ENCODE data around the gene EI24.
A peak's percentile ranks its signal among the peaks of the same experiment; 100 is the strongest.

EI24 gene

GRCh38 chr11:125579811-125580210, 10.5 kb downstream of the EI24 start:
- DNase-seq (ENCODE audit: low spot score): no peak

- no peak for DNase-seq (ENCODE audit: low spot score)
These were observed 14.2 kb downstream of the EI24 start for GRCh38 chr11:125583496-125583895.

DNA sequence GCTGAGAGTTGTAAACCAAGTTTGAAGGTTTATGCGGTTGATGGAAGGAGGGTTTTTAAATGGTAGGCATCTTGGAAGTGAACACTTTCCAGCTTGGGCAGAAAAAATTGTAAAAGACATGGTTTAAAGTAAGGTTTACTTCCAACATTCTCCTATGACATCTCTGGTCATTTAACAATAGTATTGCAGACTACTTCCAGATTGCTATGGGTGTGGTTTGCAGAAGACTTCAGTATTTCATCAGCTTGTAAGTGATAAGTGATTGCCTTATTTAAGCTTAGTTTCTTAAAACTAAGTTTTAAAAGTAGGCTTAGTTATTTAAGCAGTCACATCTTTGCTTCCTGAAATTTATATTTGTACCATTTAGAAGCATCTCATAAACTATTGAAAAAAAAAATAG, 16.2 kb downstream of the EI24 start:
- DNase-seq (ENCODE audit: low spot score): no peak

GRCh38 chr11:125586623-125587022, 17.3 kb downstream of the EI24 start:
- DNase-seq (ENCODE audit: low spot score): no peak

GRCh38 chr11:125587480-125587879, 18.2 kb downstream of the EI24 start:
- no peak for DNase-seq (ENCODE audit: low spot score)

DNA sequence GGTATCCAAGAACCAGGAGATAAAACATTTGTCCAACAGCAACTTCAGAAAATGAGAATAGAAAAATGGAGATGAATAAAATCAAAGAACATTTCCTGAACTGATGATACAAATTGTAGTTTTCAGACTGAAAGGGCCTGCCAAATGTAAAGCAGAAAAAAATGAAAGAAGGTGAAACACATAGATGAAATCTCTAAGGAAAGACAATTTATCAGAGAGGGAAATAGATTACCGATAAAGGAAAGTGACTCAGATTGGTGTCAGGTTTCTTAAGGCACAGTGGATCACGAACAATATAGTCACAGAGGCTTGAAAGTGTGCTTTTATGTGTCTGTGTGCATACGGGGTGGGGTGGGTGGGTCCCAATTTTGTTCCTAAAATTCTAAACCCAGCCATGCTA, 19.2 kb downstream of the EI24 start:
- no peak for DNase-seq (ENCODE audit: low spot score)

GRCh38 chr11:125591649-125592304, 22.5 kb downstream of the EI24 start:
- DNase-seq (ENCODE audit: low spot score): peak; percentile 44

DNA sequence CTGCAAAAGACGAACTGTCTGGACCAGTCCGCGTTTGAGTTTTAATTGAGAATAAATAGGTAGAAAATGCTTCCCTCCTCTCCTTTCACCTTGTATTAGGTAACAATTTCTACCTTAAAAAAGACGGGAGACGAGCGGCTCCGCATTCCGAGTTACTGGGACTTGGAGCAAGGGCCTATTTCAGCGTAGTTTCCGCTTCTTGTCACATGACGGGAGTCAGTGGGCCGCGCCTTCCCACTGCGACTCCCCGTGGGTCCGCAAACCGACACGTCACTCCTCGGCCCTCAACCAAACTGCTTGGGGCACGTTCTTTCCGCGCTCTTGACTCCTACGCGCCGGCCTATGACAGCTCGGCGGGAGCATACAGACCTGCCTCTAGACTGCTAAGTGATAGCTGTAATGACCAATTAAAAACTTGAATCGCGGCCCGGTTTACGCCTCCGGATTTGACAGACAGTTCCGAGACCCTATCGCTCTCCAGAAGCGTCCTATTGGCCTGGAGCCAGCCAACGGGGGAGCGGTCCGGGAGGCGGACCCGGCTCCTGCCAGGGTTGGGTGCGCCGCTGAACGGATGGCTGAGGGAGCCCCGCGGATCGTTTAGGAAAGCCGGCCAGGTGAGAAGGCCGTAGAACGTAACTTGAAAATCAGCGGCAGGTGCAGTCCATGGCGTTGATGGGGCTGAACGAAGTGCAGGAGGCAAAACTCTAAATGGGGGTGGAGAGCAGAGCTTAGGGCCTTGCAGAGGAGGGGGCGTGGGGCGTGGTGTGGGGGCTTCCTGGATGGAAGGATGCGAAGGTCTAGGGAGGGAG, 23.2 kb downstream of the EI24 start, which contains the start of gene STT3A:
Gene STT3A, plus strand, starts transcription at position 548 of the 809 bp plus-strand sequence. CDS start 3,064 bp downstream, outside the sequence.
- DNase-seq (ENCODE audit: low spot score): peak; percentile 100

GRCh38 chr11:125593114-125593820, 24.0 kb downstream of the EI24 start:
- peak; percentile 69 for DNase-seq (ENCODE audit: low spot score)

DNA sequence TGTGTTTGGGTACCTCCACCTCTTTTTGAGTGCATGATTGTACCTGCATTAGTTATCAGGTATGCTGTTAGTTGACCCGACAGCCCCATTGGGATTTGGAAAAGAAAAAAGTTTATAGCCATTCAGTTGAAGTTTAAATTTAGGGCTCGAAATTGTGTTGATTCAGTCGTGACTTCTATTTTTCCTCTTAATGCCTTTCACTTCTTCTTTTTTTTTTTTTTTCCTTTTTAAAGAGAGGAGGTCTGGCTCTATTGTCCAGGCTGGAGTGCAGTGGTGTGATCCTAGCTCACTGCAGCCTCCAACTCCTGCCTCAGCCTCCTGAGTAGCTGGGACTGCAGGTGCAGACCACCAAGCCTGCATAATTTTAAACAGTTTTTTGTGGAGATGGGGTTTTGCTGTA, 25.7 kb downstream of the EI24 start:
- no peak for DNase-seq (ENCODE audit: low spot score)

DNA sequence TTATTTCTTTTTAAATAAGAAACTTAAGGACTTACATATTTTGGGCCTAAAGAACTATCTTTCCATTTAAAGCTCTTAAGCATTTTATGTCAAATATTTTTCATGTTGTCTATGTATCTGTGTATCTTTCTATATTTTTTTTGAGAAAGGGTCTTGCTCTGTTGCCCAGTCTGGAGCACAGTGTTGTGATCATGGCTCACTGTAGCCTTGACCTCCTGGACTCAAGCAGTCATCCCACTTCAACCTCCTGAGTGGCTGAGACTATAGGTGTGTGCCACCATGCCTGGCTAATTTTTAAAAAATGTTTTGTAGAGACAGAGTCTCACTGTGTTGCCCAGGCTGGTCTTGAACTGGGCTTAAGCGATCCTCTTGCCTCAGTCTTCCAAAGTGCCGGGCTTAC, 31.4 kb downstream of the EI24 start:
- no peak for DNase-seq (ENCODE audit: low spot score)

DNA sequence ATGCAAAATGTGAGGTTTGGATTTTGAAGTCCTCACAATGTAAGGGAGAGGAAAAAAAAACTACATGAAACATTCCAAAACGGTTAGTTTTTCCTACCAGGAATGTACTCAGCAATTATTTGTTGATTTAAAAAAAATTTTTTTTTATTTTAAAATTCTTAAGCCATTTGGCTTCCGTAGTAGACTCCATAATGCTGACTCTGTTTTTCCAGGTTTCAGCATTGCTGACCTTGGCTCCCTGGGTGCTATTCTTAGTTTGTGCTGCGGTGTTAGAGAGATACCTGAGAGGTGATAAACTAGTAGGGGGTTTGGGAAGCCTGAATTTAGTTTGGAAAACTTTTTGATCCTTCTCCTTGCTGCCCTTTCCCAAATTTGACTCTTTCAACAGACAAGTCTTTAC, 33.9 kb downstream of the EI24 start:
- no peak for DNase-seq (ENCODE audit: low spot score)

DNA sequence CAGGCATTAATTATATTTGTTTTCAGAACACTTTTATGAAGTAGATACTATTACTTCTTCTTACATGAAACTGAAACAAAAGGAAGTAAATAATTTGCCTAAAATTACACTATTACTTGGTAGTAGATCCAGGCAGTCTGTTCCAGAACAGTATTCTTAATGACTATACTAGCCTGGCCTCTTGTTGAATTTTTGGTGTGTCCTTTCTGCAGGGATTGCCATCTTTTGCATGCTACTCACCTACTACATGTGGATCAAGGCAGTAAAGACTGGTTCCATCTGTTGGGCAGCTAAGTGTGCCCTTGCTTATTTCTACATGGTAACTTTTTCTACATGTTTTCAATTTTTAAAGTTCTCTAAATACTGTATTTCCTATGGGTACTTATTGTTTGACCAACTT, 36.1 kb downstream of the EI24 start:
- DNase-seq (ENCODE audit: low spot score): no peak

DNA sequence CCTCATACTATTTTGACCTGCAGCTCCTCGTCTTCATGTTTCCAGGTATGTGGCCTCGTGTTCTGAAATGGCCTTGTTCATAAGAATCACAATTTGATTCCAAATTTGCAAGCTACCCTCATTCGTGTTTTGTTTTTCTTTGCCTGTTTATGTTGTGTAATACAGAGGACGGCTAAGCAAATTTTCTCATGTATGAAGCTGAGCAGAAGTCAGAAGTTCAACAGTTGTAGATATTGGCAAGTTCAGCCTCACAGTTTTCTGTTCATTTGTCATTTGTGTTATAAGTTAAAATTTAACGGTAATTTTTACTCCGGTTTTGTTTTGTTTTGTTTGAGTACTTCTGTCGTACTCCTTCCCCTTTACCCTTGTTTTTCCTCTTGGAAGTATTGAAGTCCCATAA, 40.3 kb downstream of the EI24 start:
- no peak for DNase-seq (ENCODE audit: low spot score)

DNA sequence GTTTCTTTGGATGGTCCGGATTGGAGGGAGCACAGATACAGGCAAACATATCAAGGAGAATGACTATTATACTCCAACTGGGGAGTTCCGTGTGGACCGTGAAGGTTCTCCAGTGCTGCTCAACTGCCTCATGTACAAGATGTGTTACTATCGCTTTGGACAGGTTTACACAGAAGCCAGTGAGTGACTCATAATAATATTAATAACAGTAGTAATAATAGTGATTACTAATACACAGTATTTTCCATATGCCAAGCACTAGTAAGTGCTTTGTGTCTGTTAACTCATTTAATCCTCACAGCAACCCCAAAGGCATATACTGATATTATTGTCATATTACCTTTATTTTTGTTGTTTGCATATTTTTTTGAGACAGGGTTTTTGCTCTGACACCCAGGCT, 49.1 kb downstream of the EI24 start:
- no peak for DNase-seq (ENCODE audit: low spot score)

DNA sequence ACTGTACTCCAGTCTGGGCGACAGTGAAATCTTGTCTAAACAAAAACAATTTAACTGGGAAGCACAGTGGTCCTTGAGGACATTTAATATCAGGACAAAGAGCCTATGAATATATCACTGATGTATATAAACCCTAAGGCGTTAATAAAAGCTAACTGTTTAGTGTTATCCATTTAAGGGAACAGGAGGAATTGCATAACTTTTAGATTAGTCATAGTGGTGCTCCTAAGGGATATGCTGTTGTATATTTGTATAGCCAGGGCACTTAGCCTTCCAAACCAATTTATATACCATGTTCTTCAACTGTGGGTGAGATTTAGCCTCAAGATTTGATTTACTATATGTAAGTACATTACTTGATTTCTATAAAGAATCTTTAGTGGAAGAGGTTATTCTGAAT, 52.7 kb downstream of the EI24 start:
- DNase-seq (ENCODE audit: low spot score): peak; percentile 54

DNA sequence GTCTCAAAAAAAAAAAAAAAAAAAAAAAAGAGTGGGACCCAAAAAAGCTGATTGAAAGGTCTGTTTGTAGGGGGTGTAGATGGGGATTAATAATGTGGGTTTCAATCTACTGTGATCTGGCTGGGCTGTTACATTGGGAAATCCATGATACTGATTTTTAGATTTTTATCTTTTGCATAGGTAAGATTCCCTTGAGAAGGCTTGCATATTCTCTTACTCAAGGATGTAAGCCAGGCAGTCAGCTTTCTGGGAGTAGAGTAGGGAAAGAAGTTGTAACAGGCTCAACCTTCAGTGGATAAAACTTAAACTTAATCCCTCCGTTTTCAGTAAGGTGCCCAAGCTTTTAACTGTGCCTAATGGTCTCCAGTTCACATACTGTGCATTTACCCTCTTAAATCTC, 53.8 kb downstream of the EI24 start:
- DNase-seq (ENCODE audit: low spot score): no peak

DNA sequence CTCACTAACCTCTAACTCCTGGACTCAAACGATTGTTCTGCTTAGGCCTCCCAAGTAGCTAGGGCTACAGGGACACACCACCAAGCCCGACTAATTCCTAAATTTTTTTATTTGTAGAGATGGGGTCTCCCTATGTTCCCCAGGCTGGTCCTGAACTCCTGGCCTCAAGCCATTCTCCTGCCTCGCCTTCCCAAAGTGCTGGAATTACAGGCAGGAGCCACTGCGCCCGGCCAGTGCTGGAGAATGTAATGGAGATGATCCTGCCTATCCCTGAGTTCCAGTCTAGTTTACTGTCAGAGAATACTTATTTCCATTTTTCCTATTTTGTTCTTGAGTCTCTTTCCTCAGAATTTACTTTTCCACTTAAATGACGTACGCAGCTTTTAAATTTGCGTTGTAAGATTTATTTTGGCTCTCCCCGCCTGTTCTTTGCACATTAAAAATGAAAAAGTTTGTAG, 55.5 kb downstream of the EI24 start, which contains the start of gene CHEK1:
Gene CHEK1, plus strand, starts transcription at position 408 of the 458 bp plus-strand sequence. CDS start 1,606 bp downstream, outside the sequence.
- peak; percentile 24 for DNase-seq (ENCODE audit: low spot score)

- no peak for DNase-seq (ENCODE audit: low spot score)
These were observed 56.0 kb downstream of the EI24 start for GRCh38 chr11:125625225-125625629.

DNA sequence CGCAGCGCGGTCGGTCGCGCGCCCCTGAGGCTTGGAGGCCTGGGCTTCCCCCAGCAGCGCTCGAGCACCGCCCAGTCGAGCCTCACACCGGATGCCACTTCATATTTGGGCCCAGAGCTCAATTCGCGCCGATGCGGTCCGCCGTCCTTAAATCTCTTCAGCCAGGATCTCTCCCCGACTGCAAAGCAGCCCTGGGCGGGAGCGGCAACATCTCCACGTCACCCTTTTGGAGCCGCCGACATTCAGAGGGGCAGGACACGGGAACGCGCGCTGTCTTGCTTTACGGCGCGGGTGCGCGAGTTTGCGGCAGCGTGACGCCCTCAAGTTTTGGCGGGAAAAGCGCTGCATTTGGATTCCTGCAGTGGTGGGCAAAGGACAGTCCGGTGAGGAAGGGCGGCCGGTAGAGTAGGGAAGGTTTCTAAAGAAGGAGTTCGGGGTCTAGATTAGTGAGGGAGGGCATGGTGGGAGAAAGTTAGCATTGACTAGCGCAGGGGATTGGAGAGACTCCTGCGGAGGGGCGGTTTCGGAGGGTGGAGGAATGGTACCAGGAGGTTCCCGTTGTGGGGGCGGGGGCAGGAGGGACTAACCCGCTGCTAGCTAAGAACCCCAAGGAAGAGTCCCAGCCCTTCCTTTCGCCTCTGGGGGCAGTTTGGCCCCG, 56.5 kb downstream of the EI24 start:
- peak; percentile 93 for DNase-seq (ENCODE audit: low spot score)

GRCh38 chr11:125626288-125626950, 57.1 kb downstream of the EI24 start:
- peak; percentile 91 for DNase-seq (ENCODE audit: low spot score)

All from RKO (cell line).